GM19239 (cell line): Measurements from ENCODE around the gene MPPED1.

Experiments
- DNase-seq: peaks from one replicate; pipeline ENCODE4 v3.0.0; 2011; ENCODE audit warnings: low spot score; ENCODE audit not compliant: insufficient read length
- FAIRE-seq: peaks from 2 replicates; lab custom pipeline; 2011; peaks lifted over from hg19 to GRCh38; lab: Jason Lieb, UNC

The MPPED1 gene, protein sequence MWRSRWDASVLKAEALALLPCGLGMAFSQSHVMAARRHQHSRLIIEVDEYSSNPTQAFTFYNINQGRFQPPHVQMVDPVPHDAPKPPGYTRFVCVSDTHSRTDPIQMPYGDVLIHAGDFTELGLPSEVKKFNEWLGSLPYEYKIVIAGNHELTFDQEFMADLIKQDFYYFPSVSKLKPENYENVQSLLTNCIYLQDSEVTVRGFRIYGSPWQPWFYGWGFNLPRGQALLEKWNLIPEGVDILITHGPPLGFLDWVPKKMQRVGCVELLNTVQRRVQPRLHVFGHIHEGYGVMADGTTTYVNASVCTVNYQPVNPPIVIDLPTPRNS

DNA sequence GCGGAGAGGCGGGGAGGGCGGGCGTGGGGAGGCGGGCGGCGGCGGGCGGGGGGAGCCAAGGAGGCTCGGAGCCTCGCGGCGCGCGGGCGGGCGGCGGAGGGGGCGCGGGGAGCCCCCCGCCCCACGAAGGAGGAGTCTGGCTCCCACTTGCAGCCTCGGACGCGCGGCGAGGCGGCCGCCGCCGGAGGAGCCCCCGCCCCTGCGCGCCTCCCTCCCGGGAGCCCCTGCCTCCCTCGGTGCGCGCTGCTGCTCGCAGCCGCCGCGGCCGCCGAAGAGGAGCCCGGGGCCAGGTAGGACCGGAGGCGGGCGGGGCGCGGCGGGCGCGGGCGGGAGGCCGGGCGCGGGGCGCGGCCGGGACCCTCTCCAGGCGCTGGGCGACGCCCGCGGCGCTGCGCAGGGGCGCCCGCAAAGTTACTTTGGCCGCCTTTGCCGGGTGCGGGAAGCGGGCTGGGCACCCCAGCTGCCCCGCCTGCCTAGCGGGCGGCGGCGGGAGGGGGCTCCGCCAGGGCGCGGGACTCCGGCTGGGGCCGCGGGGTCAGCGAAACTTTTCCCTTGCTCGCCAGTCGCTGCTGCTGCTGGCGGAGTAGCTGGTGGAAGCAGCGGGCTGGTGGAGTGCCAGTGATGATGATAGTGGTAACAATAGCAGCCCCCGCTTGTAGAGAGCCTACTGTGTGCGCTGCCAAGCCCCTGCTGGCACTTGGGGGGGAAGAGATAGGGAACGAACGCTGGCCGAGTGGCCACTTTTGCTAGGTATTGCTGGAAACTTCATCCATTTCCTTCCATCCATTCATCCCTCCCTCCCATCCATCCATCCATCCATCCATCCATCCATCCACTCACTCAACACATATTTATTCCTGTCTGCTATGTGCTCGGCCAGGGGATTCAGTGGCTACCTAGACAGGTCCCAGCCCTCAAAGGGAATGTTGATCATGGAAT is at the start of gene MPPED1:
TSS of gene MPPED1 (plus strand) at position 146 of the 939 bp plus-strand sequence. CDS start 12,972 bp downstream, outside the sequence.
- no peak for FAIRE-seq

DNA sequence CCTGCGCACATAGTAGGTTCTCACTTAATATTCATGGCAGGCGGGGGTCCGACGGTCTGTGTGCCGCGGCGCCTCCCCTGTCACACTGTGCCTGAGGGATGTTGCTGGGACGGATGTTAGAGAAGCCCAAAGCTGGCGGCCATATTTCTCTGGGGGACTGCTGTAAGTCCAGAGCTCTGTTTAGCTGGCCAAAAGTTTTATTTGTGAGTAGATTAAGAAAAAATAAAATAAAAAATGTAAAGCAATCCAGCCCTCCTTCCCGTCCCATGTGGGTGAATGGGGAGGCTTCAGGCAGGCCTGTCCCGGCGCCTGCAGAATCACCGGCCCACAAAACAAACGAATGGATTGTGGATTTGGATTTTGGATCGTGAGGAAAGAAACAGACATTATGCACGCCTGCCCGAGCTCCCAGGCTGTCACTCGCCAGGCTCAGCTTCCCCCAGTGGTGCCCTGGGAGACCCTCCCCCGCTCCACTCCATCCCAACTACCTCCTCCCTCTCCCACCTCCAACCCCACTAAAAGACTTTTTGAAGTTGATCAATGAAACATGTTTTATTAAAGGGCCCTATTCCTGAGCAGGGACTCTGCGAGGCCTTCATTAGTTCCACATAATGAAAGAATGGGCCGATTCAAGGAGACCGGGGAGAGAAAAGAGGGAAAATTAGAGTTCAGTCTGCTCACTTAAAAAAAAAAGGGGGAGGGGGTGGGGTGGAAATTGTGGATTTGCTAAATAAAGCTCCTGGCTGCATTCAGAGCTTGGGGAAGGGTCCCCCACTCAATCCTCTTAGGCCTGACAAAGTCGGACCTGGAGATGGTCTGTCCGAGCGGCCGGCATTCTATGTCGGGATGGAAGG is 48.3 kb upstream of the MPPED1 start:
- no peak for DNase-seq
- FAIRE-seq = no peak

More for the DNA sequence above, at the start of gene MPPED1:
- DNase-seq = no peak

DNA sequence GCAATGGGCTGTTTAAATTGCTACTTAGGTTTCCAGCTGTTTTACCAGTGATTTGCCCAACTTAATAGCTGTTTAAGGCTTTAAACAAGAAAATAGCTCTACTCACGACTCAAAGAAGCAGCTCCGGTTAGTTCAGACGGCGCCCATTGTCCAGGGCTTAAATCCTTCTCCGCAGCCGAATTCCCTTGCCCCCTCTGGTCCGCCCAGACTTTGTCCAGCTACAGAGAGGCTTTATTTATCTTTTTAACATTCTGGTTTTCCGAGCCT is 47.7 kb upstream of the MPPED1 start:
- DNase-seq (no peak), FAIRE-seq (no peak)

DNA sequence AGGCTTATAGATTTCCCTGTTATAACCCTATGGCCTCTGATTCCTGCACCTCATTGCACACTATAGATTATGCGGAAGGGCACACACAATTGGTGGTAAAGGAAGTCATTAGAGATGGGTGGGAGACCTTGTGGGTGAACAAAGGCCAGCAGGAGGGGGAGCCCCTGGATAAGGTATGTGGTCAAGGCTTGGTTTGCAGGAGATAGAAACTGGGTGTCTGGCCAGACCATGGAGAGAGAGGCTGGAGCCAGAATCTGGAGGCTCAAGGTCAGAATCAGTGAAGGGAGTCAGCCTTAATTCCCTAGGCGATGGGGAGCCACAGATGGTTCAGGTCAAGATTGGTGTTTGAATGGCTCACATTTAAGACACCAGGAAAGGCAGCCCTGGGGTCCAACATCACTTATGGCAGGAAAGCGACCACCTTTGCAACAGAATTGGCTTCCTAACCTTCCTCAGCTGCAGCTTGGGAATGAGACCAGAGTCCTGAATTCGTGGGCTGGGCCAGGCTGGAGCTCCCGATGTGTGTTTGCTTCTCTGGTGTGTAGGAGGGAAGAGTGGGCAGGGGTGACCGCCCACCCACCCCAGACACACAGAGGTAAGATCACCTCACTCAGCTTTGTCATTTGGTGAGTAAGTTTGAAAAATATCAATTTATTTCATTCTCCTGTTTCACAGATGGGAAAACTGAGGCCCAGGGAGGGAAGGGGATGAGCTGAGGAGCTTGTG is 45.9 kb upstream of the MPPED1 start:
- FAIRE-seq = no peak
- no peak for DNase-seq

DNA sequence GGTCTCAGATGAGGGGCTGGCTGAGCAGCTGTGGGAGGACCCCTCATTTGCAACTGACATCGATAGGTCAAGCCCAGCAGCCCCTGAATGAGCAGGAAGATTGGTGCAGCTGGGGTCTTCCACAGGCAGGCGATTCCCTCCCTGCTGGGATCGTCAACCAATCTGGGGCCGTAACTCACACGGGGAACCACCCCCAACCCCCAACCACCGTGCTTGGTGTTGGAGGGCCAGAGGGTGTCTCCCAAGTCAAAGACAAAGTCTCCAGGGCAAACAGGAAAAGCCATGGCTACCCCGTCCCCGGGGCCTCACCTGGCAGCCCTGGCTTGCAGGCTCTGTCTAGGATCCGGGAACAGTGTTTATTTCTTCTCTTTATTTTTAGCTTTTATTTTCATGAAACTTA is 41.8 kb upstream of the MPPED1 start:
- FAIRE-seq (no peak), DNase-seq (no peak)

DNA sequence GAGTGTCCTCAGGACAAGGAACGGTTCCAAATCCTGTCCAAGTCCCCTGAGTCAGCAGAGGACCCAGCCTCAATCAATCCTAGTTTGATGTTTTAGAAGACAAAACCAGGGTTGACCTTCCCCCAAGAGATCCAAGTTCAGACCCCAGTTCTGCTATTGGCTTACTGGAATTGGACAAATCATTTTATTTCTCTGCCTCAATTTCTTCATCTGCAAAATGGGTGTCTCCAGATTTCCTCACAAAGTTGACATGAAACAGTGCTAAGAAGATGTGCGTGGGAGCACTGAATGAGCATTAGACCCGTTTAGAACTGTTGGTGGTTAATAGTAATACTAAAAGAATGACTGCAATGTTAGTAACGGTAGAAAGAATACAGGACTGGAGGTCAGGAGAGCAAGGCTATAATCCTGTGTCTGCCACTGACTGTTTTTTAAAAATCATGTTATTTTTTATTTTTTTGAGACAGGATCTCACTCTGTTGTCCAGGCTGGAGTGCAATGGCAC is 35.8 kb upstream of the MPPED1 start:
- no peak for DNase-seq
- no peak for FAIRE-seq

DNA sequence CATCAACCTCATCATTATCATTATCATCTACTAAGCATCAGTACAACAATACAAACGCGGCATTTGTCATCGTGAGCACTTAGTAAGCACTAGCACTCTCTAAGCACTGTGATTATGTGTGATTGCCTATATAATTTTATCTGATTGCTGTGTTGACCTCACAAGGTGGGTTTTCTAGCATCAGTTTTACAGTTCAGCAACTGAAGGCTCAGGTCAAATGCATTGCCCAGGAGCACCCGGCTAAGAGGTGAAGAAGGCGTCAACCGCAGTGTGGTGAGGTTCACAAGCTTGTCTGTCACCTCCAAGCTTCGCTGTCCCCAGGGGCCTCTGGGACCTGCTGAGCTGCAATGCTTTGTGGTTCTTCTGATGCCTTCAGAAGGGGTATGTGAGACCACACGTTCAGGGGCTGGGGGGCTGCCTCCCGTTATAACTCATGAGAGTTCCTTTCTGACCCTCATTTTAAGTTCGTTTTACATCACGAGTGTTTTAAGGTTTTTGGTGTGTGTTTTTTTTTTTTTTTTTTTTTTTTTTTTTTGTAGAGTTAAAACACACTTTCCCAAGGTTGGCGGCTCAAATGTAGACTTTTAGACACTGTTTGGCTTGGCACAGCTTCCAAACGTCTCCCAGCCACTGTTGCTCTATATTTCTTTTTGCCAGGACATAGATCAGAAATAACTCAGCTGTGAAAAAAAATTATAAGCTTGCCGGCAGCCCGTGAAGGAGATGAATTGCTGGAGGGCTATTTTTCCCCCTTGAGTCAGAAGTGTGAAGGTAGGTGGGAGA is 34.9 kb upstream of the MPPED1 start:
- FAIRE-seq = peak; percentile 95
- peak; percentile 45 for DNase-seq

DNA sequence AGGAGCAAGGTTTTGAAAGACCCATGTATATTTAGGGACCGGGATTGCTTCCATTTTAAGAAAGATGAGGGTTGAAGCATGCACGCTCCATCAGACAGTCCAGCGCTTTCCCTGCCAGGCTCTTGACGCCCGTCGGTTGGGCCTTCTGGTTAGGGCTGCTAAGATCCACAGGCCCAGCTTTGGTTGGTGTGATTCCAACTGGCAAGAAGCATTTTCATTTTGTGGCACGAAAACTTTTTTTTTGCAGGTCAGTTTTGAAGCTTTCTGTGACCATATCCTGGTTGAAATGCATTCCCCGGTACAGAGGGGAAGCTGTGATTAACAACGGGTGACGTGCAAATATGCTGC is 34.3 kb upstream of the MPPED1 start:
- FAIRE-seq = no peak
- DNase-seq = no peak

DNA sequence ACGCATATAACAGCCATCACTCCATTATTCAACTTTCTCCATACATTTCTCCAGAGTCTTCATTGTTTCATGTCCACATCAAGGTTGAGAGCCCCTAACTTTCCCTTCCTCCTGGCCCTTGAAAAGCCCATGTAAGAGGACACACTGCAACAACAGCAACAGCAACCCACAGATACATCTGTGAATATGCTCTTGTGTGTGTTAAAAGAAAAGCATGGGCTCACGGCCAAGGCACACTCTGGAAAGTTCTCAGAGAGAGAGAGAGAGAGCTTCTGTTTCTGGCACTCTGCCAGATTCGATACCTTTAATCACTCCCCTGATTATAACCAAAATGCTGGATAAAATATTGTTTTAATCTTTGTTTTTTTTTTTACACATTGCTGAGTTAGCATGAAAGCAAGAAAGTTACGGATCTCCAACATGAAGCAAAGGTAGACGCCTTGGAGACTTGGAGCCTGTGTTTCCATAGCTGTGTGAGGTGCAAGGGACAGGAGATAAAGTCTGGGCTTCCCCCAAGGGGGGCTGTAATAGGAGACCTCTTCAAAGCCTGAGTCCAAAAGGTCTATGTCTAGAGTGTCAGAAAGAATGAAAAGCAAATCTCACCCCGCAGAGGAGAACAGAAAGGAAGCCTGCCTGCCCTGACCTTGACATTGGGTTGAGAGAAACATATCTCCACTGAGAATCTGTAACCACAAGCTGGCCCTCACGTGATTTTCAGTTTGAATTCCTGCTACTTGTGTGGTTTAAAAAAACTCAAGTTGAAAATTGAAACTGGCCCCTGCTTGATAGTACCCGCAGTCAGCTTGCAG is 33.7 kb upstream of the MPPED1 start:
- DNase-seq (peak; percentile 42), FAIRE-seq (peak; percentile 96)

DNA sequence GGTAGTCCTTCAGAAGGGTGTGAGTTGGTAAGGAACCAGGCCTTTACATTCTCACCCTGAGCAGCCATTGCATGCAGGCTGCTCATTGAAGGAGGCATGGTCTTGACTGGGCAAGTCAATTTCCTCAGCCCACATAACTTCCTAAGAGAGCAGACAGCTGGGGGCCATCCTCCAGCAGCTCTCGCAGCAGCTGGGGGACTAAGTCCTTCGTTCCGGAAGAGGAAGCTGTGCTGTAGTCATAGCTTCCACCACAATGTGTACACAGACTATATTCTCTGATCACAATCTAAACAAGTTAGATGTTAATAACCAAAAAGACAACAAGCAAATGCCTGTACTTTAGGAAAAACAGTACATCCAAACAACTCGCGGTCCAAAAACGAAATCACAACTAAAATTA is 30.1 kb upstream of the MPPED1 start:
- DNase-seq (no peak), FAIRE-seq (peak; percentile 4)

DNA sequence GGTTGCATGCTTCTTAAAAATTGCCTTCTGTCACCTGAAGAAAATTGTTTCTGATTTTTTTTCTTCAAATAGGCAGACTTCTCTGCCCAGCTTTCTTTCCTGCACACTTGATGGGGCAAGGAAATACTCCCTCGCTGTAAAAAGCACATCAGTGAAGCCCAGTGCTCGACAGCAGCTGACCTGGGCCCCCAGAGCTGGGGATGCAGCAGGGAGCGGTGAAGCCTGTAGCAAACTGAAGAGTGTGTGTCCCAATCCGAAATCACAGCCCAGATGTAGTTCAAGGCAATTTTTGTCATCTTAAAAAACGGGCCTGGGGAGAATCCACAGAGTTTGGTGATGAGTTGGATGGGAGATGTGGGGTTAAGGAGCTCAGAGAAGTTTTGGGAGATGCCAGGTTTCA is 27.0 kb upstream of the MPPED1 start:
- DNase-seq = no peak
- FAIRE-seq = no peak

DNA sequence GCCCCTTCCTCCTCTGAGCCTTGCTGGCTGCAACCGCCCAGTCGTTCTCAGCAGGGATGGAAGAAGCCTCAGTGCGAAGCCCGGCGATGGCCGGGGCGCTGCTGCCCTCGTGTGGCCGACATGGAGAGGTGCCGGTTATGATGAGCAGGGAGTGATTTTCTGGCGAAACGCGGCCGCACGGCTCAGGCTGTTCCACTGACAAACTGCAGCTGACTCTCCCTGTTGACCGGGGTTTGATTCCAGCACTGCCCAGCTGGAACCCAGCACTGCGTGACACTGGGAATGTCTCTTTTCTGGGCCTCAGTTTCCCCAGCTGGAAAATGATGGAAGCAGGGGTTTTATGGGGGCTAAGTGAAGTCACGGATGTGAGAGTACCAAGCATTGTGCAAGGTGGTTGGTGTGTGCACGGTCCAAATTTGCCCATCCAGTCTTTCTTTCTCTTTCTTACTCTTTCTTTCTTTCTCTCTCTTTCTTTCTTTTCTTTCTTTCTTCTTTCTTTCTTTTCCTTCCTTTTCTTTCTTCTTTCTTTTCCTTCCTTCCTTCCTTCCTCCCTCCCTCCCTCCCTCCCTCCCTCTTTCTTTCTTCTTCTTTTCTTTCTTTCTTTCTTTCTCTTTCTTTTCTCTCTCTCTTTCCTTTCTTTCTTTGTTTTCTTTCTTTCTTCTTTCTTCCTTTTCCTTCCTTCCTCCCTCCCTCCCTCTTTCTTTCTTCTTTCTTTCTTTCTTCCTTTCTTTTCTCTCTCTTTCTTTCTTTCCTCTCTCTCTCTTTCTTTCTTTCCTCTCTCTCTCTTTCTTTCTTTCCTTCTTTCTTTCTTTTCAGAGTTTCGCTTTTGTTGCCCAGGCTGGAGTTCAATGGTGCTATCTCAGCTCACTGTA is 25.8 kb upstream of the MPPED1 start:
- DNase-seq (peak; percentile 74), FAIRE-seq (peak; percentile 87)

DNA sequence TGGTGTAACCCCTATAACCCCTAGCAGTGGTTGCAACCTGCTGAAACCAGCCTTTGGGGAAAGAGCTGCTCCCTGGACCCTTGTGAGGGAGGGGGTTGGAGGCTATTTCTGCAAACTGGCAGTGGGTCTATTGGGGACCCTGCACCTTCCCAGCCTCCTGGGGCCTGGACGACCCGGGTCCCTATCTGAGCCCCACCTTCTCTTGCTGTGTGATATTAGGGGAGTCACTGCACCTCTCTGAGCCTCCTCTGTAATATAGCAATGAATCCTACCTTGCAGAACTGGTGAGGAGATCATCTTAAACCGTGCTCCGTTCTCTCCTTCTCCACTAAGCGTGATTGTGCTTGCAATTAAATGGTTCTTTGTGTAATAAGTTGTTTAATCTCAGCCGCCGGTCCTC is 24.0 kb upstream of the MPPED1 start:
- DNase-seq (no peak), FAIRE-seq (no peak)

DNA sequence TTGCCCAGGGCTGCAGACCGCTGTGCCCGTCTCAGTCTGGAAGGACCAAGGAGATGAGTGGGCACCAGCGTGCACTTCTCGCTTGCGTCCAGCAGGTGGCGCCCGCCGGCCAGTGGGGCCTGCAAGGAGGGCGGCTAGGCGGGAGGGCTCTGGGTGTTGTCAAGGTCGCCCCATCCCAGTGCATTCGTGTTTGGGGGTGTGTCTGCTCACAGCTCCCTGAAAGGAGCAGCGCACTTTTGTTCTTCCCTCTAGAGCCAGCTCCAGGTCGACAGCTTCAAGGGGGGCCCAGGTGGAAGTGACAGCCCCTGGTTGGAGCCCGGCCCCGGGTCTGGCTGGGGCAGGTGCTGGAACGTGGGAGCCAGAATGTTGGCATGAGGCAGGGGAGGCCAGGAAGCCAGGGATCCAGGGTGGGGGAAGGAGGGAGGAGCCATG is 23.4 kb upstream of the MPPED1 start:
- FAIRE-seq (peak; percentile 39), DNase-seq (peak; percentile 75)

DNA sequence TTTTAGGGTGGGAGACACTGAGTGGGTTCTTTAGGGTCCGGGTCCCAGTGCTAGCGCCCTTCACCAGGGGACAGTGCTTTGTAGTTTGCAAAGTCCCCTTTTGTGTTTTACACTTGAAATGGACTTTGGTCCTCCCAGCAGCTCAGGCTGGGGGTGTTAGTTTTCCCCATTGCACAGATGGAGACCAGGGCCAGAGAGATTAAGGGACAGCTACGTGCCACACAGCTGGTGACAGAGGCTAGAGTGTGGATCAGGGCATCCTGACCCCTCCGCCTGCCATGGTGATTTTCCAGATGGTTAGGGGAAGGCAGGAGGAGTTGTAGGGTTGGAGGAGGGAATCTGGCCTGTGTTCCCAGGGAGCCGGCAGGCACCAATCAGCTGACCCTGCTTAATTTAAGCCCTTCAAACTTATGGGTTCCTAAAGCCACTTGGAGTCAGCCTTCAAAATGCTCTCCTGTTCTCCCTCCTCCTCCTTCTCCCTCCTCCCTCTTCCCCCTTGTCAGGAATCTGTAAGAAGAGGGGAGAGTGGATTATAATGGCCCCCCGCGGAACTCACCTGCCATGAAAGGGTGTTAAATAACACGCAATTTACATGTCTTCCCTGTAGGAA is 22.5 kb upstream of the MPPED1 start:
- FAIRE-seq (no peak), DNase-seq (no peak)

DNA sequence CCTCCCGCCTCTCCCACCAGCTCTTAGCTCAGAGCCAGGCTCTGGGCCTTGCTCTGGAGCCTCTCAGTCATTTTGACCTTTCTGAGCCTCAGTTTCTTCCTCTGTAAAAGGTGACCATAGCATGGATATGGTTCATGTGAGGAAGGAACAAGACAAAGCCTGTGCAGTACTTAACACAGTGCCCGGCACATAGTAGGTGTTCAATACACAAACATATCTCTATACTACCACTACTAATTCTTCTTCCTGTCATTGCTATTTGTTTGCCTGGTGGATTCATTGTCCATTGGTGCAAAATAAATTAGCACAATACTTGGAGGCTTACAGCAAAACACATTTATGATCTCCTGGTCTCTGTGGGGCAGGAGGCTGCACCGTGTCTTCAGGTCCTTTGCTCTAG is 21.6 kb upstream of the MPPED1 start:
- DNase-seq (no peak), FAIRE-seq (no peak)

DNA sequence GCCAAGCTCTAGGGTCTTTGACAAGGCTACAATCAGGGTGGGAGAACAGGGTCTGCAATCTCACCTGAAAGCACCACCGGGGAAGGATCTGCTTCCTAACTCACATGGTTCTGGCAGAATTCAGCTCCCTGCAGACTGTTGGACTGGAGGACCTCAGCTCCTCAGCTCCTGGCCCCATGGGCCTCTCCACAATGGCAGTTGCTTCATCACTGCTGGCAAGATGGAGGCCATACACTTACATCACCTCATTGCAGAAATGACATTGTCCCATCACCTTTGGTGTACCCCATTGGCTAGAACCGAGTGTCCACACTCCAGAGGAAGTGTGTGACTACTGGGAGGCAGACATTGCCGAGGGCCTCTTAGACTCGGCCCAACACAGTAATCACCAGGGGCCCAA is 20.9 kb upstream of the MPPED1 start:
- no peak for DNase-seq
- no peak for FAIRE-seq
